Spinal cord (tissue), 10 donors: Measurements from ENCODE around the gene DPM2. TPM values are rescaled to one million over a fixed set of nuclear protein-coding genes. Genes with fewer than 3 reads are reported as not detected.

ENCODE experiments used
- DNase-seq, 6 donors: peaks; one replicate each; pipeline versions ENCODE4 v3.0.0 to v3.0.0-alpha.2; 2013 to 2015; ENCODE audit warnings: low spot score in 6 of 6, low read depth in 4 of 6
- H3K27ac ChIP-seq: one replicate; pipeline ENCODE4 v1.5.1; 2013; ENCODE audit warnings: low read depth, low read length, control low read depth
- H3K27me3 ChIP-seq: one replicate; pipeline ENCODE4 v1.6.1; 2013; ENCODE audit warnings: low read length; ENCODE audit not compliant: control insufficient read depth, insufficient read depth
- H3K36me3 ChIP-seq: one replicate; pipeline ENCODE4 v1.6.1; 2013; ENCODE audit warnings: low read length; ENCODE audit not compliant: control insufficient read depth, insufficient read depth
- H3K4me1 ChIP-seq: one replicate; pipeline ENCODE4 v1.6.1; 2013; ENCODE audit warnings: low read length; ENCODE audit not compliant: control insufficient read depth, insufficient read depth
- H3K4me3 ChIP-seq: one replicate; pipeline ENCODE4 v1.5.1; 2013; ENCODE audit warnings: low read depth, low read length, control low read depth
- H3K9me3 ChIP-seq: one replicate; pipeline ENCODE4 v1.6.1; 2013; ENCODE audit warnings: low read length; ENCODE audit not compliant: control insufficient read depth, insufficient read depth
- WGBS: methylation state at CpG from one replicate; pipeline ENCODE4 v1.1.5; 2013; ENCODE audit warnings: missing lambda C conversion rate; ENCODE audit not compliant: insufficient coverage; 5-methylcytosine and 5-hydroxymethylcytosine counted together
- polyA plus RNA-seq, 2 donors: library from polyadenylated mRNA; unstranded; fragments of 120-200 nt; gene quantifications; one replicate each; pipeline ENCODE4 v1.2.1, GENCODE V29; 2013; ENCODE audit not compliant: insufficient read length in 2 of 2
- total RNA-seq, 2 donors: library from RNA; depleted of rRNA in 1 of 2; stranded (reverse); fragments of 120-200 nt in 1 of 2; fragments of >200 nt in 1 of 2; gene quantifications; one replicate each; pipeline versions ENCODE4 v1.2.3 to v1.2.4, GENCODE V29; 2013 to 2014
- donor health status: healthy.

Gene DPM2
- total and polyA plus RNA-seq, 4 donors, result 13.9 to 64.0 (median 47.2) TPM

- H3K4me3 ChIP-seq, result no peak overlapping the region
- whole genome bisulfite sequencing, result 100% methylated on average over 2 of the region's 4 CpGs
- H3K36me3 ChIP-seq, result peaks cover 27% of the 10 kb centered on the region
- peaks cover 61% of the 10 kb centered on the region for H3K4me1 ChIP-seq
- DNase-seq, result no peak
- H3K9me3 ChIP-seq, result peaks cover 2% of the 10 kb centered on the region
- H3K27ac ChIP-seq, result peak overlapping the region; percentile 33
- H3K27me3 ChIP-seq, result no peaks in the 10 kb centered on the region
These were observed 21.7 kb upstream of the DPM2 start for GRCh38 chr9:127959398-127959797.

GRCh38 chr9:127958728-127959127, 21.1 kb upstream of the DPM2 start:
- Histone ChIP-seq H3K4me1 (peaks cover 61% of the 10 kb centered on the region), H3K27me3 (no peaks in the 10 kb centered on the region), H3K9me3 (peaks cover 2% of the 10 kb centered on the region), H3K4me3 (no peak overlapping the region), H3K36me3 (peaks cover 20% of the 10 kb centered on the region), H3K27ac (no peak overlapping the region)
- WGBS, result no CpG with 5 or more reads among the region's 1 CpG
- no peak for DNase-seq

- Histone ChIP-seq H3K9me3 (peaks cover 2% of the 10 kb centered on the region), H3K27ac (peak overlapping the region; percentile 45), H3K4me3 (no peak overlapping the region), H3K36me3 (peaks cover 15% of the 10 kb centered on the region), H3K4me1 (peaks cover 59% of the 10 kb centered on the region), H3K27me3 (no peaks in the 10 kb centered on the region)
- WGBS, result 69% methylated on average over 11 of the region's 12 CpGs
- peak in 1 of 6 donors; percentile 36 for DNase-seq
These were observed 17.8 kb upstream of the DPM2 start for GRCh38 chr9:127955294-127956015.

GRCh38 chr9:127954831-127955293, 17.2 kb upstream of the DPM2 start:
- Histone ChIP-seq H3K4me1 (peaks cover 59% of the 10 kb centered on the region), H3K36me3 (peaks cover 18% of the 10 kb centered on the region), H3K27ac (peak overlapping the region; percentile 45), H3K27me3 (no peaks in the 10 kb centered on the region), H3K9me3 (peaks cover 2% of the 10 kb centered on the region), H3K4me3 (no peak overlapping the region)
- no peak for DNase-seq
- WGBS, result 45% methylated on average over 9 of the region's 13 CpGs

GRCh38 chr9:127953768-127954505, 16.3 kb upstream of the DPM2 start:
- Histone ChIP-seq H3K36me3 (peaks cover 25% of the 10 kb centered on the region), H3K4me3 (no peak overlapping the region), H3K4me1 (peaks cover 66% of the 10 kb centered on the region), H3K27ac (peak overlapping the region; percentile 47), H3K9me3 (peaks cover 2% of the 10 kb centered on the region), H3K27me3 (no peaks in the 10 kb centered on the region)
- WGBS, result 95% methylated on average over 16 of the region's 17 CpGs
- DNase-seq, result no peak

GRCh38 chr9:127953154-127953553, 15.5 kb upstream of the DPM2 start:
- WGBS, result no CpG with 5 or more reads among the region's 1 CpG
- H3K36me3 ChIP-seq, result peaks cover 32% of the 10 kb centered on the region
- peaks cover 74% of the 10 kb centered on the region for H3K4me1 ChIP-seq
- no peak for DNase-seq
- H3K27ac ChIP-seq, result peak overlapping the region; percentile 43
- no peaks in the 10 kb centered on the region for H3K27me3 ChIP-seq
- no peak overlapping the region for H3K4me3 ChIP-seq
- peaks cover 2% of the 10 kb centered on the region for H3K9me3 ChIP-seq

GRCh38 chr9:127950513-127951289, 13.0 kb upstream of the DPM2 start:
- Histone ChIP-seq H3K9me3 (no peaks in the 10 kb centered on the region), H3K27ac (peak overlapping the region; percentile 89), H3K27me3 (no peaks in the 10 kb centered on the region), H3K4me1 (peaks cover 92% of the 10 kb centered on the region), H3K4me3 (peak overlapping the region; percentile 24), H3K36me3 (peaks cover 53% of the 10 kb centered on the region)
- 20% methylated on average over 18 of the region's 21 CpGs for WGBS
- DNase-seq, result peak in 3 of 6 donors; percentile 62 to 90 (median 84)

- H3K4me3 ChIP-seq, result peak overlapping the region; percentile 24
- peak overlapping the region; percentile 89 for H3K27ac ChIP-seq
- H3K36me3 ChIP-seq, result peaks cover 59% of the 10 kb centered on the region
- H3K27me3 ChIP-seq, result no peaks in the 10 kb centered on the region
- no peak for DNase-seq
- H3K4me1 ChIP-seq, result peaks cover 92% of the 10 kb centered on the region
- no peaks in the 10 kb centered on the region for H3K9me3 ChIP-seq
- 46% methylated on average over 15 of the region's 17 CpGs for WGBS
These were observed 12.3 kb upstream of the DPM2 start for GRCh38 chr9:127949827-127950512.
